CD4-positive, alpha-beta T cell (primary cell): Measurements from ENCODE around the gene FBXW2. TPM values are rescaled to one million over a fixed set of nuclear protein-coding genes. Genes with fewer than 3 reads are reported as not detected.

Source experiments
- ATAC-seq: fragments of 200-7000 bp; cut with Tn5 transposase; one replicate; pipeline ENCODE4 v1.10.0; 2022; ENCODE audit warnings: mild to moderate bottlenecking; ENCODE audit not compliant: poor library complexity
- CTCF ChIA-PET: fragments of 350-600 bp; sonication (Branson Sonifier 250); formaldehyde crosslinking; loops from one replicate; lab custom pipeline; 2021; ENCODE audit warnings: antibody characterized with exemption, inconsistent platforms; lab: Charles Lee
- POLR2A ChIA-PET: fragments of 350-600 bp; sonication (Branson Sonifier 250); formaldehyde crosslinking; loops from one replicate; lab custom pipeline; 2021; ENCODE audit warnings: antibody characterized with exemption, inconsistent platforms; lab: Charles Lee
- DNase-seq, 14 experiments: peaks; one replicate each; pipeline ENCODE4 v3.0.0-alpha.2; 2013 to 2020; ENCODE audit warnings: mixed read lengths in 2 of 14
- H3K27ac ChIP-seq, 2 donors: one replicate each; pipeline versions ENCODE4 v1.5.1 to v1.7.0; 2013; ENCODE audit warnings: low read length in 2 of 2, low read depth in 1 of 2, mild to moderate bottlenecking in 1 of 2
- H3K27me3 ChIP-seq, 2 experiments: 1 replicate in 1 of 2; 2 replicates in 1 of 2; pipeline versions ENCODE4 v1.6.1 to v1.7.0; 2013; ENCODE audit warnings: low read length in 2 of 2, control low read depth in 1 of 2, mild to moderate bottlenecking in 1 of 2, moderate library complexity in 1 of 2; ENCODE audit not compliant: insufficient read depth in 2 of 2, control insufficient read depth in 1 of 2
- H3K36me3 ChIP-seq: one replicate; pipeline ENCODE4 v1.6.1; 2013; ENCODE audit warnings: low read length, control low read depth; ENCODE audit not compliant: insufficient read depth
- H3K4me1 ChIP-seq: one replicate; pipeline ENCODE4 v1.6.1; 2013; ENCODE audit warnings: low read length, control low read depth; ENCODE audit not compliant: insufficient read depth
- H3K4me3 ChIP-seq: one replicate; pipeline ENCODE4 v1.5.1; 2013; ENCODE audit warnings: mild to moderate bottlenecking, low read length, moderate library complexity
- H3K9me3 ChIP-seq, 2 experiments: 1 replicate in 1 of 2; 2 replicates in 1 of 2; pipeline versions ENCODE4 v1.6.1 to v1.7.0; 2013; ENCODE audit warnings: low read length in 2 of 2, mild to moderate bottlenecking in 2 of 2, control low read depth in 1 of 2, moderate library complexity in 1 of 2; ENCODE audit not compliant: control insufficient read depth in 1 of 2, insufficient read depth in 1 of 2
- H3K27ac Mint-ChIP-seq: one replicate; pipeline ENCODE4 v1.8.0; 2020; ENCODE audit warnings: mixed read lengths
- H3K27me3 Mint-ChIP-seq: one replicate; pipeline ENCODE4 v1.8.0; 2021; ENCODE audit warnings: mixed read lengths
- H3K36me3 Mint-ChIP-seq: one replicate; pipeline ENCODE4 v1.8.0; 2021; ENCODE audit warnings: low read depth, mixed read lengths
- H3K4me1 Mint-ChIP-seq: one replicate; pipeline ENCODE4 v1.8.0; 2021; ENCODE audit warnings: low read depth, mixed read lengths
- H3K4me3 Mint-ChIP-seq: one replicate; pipeline ENCODE4 v1.8.0; 2020; ENCODE audit warnings: mild to moderate bottlenecking, mixed read lengths
- H3K9me3 Mint-ChIP-seq: one replicate; pipeline ENCODE4 v1.8.0; 2020; ENCODE audit warnings: mixed read lengths
- CTCF ChIP-seq: fragments of 200-600 bp; IDR thresholded peaks from one replicate; pipeline ENCODE4 v1.8.0; 2022; ENCODE audit warnings: antibody characterized with exemption, mild to moderate bottlenecking
- intact Hi-C, 2 experiments: fragments of 100-400 bp; cut with DNase I in 1 of 2; cut with micrococcal nuclease in 1 of 2; formaldehyde crosslinking; loops; one replicate each; pipeline versions ENCODE4 v1.15.1 to v1.9.0; 2023 to 2025; cut with DNase I, micrococcal nuclease
- total RNA-seq, 174 experiments: library from RNA in 2 of 174; stranded (reverse) in 2 of 174; gene quantifications; one replicate each; pipeline ENCODE4 v1.2.3 and lab custom pipeline; 2021 to 2026

Gene FBXW2
- total RNA-seq, 2 experiments from 2014 or later, result 58.7 to 64.7 TPM

- Mint-ChIP-seq H3K9me3 (no peaks in the 10 kb centered on the region), H3K4me3 (no peak overlapping the region), H3K4me1 (peaks cover 39% of the 10 kb centered on the region), H3K27me3 (no peaks in the 10 kb centered on the region), H3K27ac (no peak overlapping the region), H3K36me3 (peaks cover 74% of the 10 kb centered on the region)
- Histone ChIP-seq H3K4me1 (peaks cover under 1% of the 10 kb centered on the region), H3K27ac (no peak overlapping the region), H3K27me3 (no peaks in the 10 kb centered on the region), H3K4me3 (no peak overlapping the region), H3K9me3 (no peaks in the 10 kb centered on the region), H3K36me3 (peaks cover 56% of the 10 kb centered on the region)
- ChIA-PET POLR2A (no interaction called here), CTCF (no interaction called here)
- no peak for ATAC-seq
- intact Hi-C loops, result no loop called here
- TF ChIP-seq CTCF, result no peak
- DNase-seq, result no peak
Measured at GRCh38 chr9:120779227-120779626, 14.0 kb downstream of the FBXW2 start.

DNA sequence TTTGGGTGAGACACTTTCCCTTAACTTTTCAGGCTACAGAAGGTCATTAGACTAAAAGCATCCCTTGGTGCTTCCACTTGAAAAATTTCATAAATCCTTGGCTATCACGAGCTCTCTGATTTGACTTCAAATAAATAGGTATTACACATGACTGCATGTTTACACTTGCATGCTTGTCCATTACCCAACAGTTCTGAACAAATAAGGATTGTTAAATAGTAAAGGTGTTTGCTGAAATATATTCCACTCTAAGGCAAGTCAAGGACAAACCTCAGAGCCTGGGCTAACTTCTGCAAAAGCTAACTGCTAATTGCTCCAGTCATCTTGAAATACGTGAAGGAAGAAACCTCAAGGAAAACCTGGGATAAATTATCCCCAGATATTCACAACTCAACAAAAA lies 14.5 kb downstream of the FBXW2 start:
- peaks cover 34% of the 10 kb centered on the region for H3K4me1 Mint-ChIP-seq
- POLR2A ChIA-PET, result no interaction called here
- CTCF ChIA-PET, result interaction anchor here (0.9 kb wide), 1 partner anchor 19 kb away, joined by 3 read pairs; no protein-coding TSS in a partner anchor
- peaks cover 70% of the 10 kb centered on the region for H3K36me3 Mint-ChIP-seq
- no peak for ATAC-seq
- no peak overlapping the region for H3K4me3 Mint-ChIP-seq
- Histone ChIP-seq H3K27ac (no peak overlapping the region), H3K4me1 (no peaks in the 10 kb centered on the region), H3K36me3 (peaks cover 53% of the 10 kb centered on the region), H3K4me3 (no peak overlapping the region), H3K27me3 (no peaks in the 10 kb centered on the region), H3K9me3 (no peaks in the 10 kb centered on the region)
- TF ChIP-seq CTCF, result no peak
- intact Hi-C loops, result no loop called here
- no peak for DNase-seq
- no peaks in the 10 kb centered on the region for H3K27me3 Mint-ChIP-seq
- H3K27ac Mint-ChIP-seq, result no peak overlapping the region
- H3K9me3 Mint-ChIP-seq, result no peaks in the 10 kb centered on the region

DNA sequence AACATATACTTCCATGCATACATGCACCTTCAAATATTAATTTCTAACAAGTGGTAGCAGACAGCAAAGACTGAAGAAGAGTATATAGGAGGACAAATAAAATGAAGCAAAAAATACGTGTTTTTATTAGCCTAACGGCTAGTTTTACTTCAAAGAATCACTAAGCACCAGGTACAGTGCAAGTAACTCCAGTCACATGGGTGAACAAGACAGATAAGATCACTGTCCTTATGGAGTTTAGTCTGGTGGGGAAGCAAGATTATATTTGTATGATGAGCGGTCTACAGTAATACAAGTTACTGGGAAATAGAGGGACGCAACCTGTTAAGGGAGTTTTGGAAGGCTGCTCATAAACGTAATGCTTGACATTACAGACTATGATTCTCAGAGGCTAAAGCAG lies 16.0 kb downstream of the FBXW2 start:
- Histone ChIP-seq H3K27ac (no peak overlapping the region), H3K4me3 (no peak overlapping the region), H3K27me3 (no peaks in the 10 kb centered on the region), H3K36me3 (peaks cover 64% of the 10 kb centered on the region), H3K4me1 (no peaks in the 10 kb centered on the region), H3K9me3 (no peaks in the 10 kb centered on the region)
- ATAC-seq (no peak), DNase-seq (no peak)
- H3K9me3 Mint-ChIP-seq, result no peaks in the 10 kb centered on the region
- no peak for TF ChIP-seq CTCF
- H3K4me3 Mint-ChIP-seq, result no peak overlapping the region
- no peaks in the 10 kb centered on the region for H3K27me3 Mint-ChIP-seq
- intact Hi-C loops, result no loop called here
- H3K4me1 Mint-ChIP-seq, result peaks cover 28% of the 10 kb centered on the region
- ChIA-PET CTCF (no interaction called here), POLR2A (no interaction called here)
- H3K36me3 Mint-ChIP-seq, result peaks cover 77% of the 10 kb centered on the region
- H3K27ac Mint-ChIP-seq, result no peak overlapping the region
